HG03060 (cell line): ENCODE measurements around the gene PRPF18.

Source experiments
- ATAC-seq: cut with Tn5 transposase; IDR thresholded peaks from one replicate; pipeline ENCODE4 v1.9.1; 2021; ENCODE audit warnings: low read depth, moderate number of reproducible peaks; ENCODE audit not compliant: unreplicated experiment

Gene PRPF18

DNA sequence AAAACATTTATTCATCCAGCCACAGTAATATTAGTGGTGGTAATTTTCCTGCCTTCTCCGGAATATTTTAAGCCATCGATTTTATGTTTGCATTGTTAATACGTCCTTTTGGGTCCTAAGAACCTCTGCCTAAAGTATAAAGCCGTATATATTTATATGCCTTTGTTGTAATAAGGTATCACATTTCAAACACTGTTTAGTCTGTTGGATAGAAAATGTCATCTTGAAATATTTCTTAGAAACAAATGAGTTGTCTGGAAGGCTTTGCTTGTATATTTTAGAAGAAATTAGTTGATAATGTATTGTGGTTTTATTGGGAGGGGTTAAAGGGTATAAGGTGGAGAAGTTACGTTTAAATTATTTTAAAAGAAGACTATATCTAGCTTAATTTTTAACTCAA lies 11.1 kb downstream of the PRPF18 start:
- ATAC-seq = no peak

DNA sequence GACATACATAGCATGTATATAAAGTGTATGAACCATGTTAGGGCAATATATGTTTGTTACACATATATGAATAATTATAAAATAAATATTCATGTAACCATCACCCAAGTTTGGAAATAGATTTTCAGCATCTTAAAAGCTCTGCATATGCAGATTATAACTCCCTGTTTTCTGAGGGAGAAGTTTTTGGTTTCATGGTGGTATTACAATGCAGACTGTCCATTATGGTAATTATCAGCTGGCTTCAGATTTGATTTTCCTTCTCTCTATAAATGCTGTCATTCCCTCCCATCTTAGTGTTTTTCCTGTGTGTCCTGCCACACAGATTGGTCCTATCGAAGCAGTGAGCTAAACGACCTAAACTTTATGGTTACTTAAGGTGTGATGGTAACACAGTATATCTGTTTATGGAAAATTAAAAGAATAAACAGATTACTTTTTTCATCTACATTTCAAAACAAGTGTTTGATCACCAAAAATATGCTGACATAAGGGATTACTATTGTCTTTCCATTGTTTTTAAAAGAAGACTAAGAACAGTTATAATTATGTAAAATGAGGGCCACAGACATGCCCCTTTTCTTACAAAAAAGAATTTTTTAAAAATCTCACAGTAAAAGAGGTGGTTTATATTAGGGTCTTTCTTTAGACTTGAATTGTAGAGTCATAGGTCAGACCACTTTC lies 17.7 kb downstream of the PRPF18 start:
- ATAC-seq = no peak

DNA sequence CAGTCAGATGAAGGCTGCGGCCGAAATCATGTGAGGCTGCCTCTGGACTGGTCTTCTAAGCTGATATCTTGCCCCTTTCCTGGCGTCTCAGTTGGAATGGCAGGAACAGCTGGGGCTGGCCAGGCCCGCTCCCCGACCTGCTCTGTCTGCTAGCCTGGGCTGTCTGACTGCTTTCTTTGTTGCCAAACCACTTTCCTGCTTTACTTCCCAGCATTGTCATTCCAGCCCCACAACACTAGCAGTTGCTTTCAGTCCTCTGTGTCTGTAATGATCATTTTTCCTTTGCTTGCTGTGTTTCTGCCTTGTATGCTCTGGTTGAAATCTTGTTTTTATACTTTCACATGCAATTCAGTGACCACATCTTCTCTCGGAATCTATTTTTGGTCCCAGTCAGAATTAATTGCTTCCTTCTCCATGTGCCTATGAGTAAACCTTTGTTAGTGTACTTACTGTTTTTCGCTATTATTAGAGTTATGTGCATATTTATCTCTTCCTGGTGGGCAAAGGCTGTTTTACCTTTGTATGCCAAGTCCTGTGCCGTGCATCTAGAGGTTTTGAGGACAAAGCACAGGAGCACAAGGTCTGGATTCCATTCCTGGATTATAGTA lies 21.6 kb downstream of the PRPF18 start:
- ATAC-seq = no peak

DNA sequence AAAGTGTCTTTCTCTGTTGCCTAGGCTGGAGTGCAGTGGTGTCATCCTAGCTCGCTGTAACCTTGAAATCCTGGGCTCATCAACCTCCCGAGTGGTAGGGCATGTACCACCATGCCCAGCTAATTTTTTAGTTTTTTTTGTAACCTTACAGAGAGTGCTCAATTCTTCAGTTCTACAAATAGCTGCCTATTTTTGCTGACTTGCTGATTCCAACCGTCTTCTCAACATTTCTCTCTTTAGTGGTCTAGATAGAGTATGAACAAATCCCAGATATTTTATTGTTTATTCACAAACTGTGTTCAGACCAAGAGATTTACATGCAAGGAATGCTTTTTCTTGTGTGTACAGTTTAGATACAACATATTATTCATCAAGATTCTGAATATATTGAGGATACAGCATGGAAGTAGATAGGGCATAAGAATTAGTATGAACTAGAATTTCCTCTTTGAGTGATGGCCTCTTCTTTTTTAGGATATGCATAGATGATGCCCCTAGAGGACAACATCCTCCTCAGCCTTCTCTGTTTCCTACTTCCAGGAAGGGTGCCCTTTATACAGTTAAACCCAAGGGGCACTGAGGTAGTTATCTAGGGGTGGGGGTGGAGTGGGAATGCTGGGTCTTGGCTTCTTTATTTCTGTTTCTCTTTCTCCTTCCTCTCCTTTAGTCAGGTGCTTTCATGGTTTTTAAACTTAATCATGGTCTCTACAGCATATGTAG lies 26.0 kb downstream of the PRPF18 start:
- no peak for ATAC-seq

DNA sequence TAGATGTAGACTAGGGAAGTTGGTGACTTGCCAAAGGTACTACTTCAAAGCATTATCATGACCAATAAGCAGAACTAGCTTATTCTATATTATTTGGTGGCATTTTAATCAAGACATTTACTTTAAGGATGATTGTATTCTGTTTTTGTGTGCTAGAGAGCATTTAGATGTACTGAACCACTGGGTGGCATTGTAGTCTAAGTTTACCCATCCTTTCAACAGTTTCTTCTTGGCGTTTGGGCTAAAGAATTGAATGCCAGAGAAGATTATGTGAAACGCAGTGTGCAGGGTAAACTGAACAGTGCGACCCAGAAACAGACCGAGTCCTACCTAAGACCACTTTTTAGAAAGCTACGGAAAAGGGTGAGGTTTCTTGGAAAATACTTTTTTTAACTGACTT lies 26.8 kb downstream of the PRPF18 start:
- ATAC-seq = no peak

DNA sequence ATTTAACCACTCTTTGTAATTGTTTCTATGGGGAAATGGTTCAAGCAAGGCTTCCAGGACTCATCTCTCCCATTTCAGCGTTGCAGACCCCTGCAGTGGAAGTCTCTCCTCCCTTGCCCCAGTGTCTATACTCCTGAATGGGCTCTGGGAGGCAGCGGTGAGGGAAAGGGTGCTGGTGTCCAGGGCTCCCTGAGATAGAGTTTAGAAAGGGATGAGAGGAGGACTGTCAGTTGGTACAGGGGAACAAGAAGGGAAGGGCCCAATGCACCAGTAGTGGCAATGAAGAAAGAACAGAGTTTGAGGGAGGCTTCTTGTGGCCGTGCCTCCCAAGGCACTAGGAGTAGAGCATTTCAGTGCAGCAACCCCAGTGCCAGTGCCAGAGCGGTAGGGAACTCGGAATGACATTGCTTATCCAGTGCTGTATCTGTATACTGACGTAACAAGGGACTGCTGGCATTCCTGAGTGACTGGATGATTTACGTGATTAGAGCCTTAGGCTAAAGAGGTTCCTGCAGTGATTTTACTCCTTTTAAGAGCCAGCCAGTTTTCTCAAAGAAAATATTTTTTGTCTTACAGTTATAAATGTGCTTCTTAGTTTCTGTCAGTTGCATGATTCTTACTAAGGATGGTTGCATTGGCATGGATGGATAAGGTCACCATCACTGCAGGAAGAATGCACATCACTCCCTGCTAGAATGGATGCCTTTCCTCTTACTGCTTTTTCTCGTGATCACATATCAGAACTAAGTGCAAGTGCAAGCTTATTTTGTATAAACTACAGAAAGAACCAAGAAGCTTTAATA lies 28.0 kb downstream of the PRPF18 start:
- ATAC-seq = no peak

DNA sequence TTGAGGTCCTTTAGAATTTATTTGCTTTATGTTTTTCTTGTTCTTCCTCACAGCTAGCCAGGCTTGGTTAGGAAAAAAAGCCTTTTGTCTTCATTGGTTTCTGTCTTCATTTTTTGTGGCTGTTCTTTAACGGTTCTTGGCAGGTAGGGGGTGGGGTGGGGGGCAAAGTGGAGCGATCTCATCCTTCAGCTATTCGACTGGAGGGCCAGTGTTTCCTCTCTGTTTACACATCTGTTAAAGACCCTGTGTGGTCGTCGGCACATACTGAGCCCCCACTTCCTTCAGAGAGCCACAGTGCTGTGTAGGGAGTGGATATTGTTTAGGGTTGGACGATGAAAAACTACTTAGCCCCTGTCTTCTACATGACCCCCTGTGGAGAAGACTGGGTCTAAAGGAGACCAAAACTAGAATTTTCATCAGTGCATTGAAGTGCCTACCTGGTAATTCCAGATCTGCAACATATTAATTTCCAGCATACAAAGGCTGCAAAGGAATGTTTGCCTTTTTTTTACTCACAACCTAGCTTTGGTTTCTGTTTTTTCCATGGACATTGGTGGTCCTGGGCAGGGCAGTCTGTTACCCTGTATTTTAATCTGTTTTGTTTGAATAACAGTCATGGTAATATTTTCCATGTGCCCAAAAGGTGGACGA lies 29.0 kb downstream of the PRPF18 start:
- ATAC-seq = no peak

DNA sequence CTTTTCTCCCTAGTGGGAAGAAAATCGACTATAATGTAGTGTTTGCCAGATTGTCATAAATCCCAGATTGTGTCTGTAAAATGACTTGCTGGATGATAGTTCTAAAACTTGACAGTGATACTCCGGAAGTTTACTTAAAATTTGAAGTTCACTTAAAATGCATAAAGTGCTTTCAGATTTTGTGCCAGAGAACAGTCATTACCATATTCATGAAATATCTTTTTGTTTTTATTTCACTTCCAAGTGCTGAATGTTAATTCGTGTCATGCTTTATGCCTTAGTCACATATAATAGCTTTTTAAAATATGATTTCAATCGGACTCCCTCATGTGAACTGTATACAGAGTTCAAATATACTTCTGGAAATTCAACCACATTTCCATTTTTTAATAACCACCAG lies 30.4 kb downstream of the PRPF18 start:
- no peak for ATAC-seq

DNA sequence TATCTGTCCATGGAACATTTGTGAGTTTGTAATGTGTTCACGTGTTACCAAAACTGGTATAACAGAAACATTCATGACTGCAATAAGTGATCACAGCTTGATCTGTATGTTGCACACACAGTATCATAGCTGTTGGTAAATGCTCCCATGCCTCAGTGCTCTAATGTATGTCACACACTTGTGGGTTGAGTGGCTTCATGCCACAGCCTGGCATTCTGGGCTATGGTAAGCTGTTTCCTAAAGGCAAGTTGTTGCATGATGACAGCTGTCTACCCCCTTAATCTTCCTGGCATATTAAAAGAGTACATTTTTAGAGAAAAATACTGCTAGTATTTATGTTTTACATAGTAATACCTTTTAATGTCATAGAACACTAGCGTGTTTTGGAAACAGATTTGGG lies 35.2 kb downstream of the PRPF18 start:
- ATAC-seq = no peak

DNA sequence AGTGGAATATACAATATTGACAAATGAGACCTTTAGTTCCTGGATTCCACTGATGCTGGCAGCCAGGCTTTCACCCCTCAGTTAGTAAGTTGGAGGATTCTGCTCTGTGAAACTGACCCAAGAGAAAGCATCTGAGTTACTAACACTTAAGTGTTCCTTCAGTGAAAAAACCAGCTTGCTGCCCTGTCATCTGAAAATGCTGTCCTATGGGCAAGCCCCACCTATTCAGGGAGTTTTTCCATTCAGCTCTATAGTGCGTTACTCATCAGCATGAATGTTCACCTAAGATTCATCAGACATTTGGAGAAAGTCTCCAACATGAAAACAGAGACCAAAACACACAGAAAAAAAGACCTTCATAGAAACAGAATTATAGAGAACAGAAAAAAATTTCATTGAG lies 37.9 kb downstream of the PRPF18 start:
- no peak for ATAC-seq

DNA sequence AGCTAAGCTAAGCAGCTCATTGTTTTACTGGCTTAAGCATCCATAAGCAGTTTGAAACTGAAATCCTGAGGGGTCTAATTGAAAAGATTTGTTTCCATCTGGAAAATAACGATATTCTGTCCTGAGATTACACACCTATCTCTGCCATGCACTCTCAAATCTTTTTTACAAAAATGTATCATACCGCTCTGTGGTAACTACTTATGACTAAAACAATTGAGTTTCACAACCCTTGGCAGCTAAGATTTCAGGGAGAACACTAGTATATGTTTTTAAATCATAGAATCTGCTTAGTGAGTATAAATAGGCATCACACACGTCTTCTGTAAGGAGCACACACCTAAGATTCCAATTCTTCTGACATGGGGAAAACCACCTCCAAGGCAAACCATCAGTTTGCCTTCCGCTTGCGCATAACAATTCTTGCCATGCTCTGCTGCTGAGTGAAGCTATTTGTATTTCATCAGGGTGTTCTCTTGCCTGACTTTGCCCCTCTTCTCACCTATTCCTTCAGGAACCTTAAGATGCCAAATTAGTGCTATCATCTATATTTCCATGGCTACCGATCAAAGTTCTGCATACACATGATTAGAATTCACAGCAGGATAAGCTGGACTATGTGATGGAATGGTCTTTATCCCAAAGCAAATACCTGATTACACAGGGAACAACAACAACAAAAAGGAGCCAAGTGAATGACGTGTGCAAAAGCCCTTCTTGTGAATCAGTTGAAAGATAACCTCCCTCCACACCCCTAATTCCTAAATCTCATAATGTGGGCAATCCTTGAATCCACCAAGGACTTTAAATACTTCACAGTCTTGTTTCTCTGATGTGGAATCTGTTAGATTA lies 40.9 kb downstream of the PRPF18 start:
- ATAC-seq = no peak

DNA sequence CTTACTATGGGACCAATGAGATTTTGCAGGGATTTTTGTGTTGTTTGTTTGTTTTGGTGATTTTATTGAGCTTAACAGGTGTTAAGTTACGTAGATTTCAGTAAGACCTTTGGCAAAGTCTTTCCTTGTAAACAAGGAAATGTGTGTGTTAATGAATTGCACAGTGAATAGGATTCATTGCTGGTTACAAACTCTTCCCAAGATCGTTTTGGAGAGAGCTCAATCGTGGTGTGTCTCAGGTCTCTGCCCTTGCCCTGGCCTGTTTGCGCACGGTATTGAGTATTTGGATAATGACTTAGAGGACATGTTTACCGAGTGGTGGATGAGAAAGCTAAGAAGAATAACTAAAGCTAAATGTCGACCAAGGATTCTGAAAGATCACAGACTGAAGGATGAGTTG lies 41.9 kb downstream of the PRPF18 start:
- no peak for ATAC-seq

DNA sequence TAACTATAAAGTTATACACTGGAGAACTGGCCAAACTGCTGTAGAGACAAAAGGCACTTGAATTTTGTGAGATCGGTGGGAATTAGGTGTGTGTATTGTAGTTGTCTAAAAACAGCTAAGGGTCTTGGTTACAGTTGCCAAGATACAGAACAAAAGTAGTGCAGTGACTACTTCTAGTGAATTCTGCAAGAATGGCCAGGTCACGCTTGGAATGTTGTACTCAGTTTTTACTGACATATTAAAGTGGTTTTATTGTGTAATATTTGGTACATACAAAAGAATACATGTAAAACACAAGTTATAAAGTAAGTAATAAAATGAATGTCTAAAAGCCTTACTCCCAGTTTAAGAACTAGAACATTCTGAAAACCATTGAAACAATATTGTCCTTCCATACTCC lies 42.4 kb downstream of the PRPF18 start:
- no peak for ATAC-seq

DNA sequence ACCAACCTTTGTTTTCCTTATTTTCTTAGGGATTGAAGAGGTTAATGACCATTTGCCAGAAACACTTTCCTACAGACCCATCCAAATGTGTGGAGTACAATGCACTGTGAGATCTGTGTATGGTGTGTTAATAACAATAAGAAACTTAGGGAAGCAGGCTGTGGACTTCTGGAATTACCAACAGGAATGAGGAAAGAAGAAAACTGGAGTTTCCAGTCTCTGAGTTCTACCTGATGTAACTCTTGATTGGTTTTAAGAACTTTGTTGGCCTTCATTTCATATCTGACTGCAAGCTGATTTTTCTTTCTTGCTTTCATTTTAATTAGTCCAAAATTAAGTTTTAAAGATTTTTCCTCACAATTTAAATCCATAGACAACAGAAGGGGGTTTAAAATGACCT lies 43.5 kb downstream of the PRPF18 start:
- no peak for ATAC-seq

DNA sequence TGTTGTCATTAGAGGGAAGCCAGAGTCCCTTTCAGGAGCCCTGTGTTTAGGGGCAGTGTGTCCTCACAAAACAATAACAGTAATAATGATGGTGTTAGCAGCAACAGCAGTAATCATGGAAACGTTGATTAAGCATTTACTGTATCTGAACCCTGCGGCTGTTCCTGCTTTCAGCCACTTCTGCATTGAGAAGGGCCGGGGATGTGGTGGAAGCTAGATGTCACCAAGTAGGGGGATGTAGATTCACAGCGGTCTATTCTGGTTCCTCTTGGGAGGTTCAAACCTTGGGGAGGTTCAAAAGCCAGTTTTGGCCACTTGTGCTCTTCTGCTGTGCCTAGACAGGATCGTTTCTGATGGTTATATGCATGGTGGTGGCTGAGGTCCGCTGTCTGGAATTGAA lies 44.8 kb downstream of the PRPF18 start:
- ATAC-seq = no peak

DNA sequence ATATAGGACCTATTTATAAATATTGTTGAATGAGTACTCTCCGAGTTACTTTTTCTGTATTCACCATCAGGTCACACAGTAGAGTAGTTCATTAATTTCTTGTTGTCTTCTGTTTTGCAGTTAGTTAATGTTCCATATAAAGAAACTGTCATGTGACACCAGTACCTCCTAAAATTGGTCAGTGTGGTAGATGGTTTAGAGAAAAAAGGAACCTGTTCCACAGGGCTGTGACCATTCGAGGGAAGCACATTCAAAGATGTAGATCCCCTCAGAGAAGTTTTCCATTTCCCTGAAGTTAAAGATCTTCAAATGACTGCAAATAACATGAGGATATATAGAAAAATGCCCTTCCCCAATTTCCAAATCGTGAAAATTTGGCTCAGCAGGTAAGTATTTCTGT lies 45.7 kb downstream of the PRPF18 start:
- ATAC-seq = no peak

DNA sequence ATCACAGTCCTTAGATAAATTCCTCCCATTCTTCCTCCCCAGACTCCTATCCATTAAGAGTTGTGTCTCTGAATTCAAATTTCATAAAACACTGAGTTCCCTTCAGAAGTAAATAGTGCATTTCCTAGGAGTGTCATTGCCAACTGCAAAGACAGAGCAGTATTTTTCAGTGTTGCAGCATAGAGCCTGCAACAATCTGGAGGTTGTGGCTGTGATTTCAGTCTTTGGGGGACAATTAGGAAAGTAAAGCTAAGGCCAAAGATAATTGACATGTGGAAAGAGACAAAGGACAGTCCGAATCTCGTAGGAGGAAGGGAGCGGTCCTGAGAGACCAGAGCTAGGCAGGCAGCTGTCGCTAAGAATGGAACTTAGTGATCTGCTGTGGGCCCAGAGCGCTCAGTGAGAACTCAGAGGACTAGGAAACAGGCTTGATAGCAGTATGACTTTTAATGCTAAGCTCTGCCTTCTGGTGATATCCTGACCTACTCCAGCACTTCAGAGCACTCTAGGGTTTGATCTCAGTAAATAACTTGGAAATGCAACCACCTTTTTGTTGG lies 46.2 kb downstream of the PRPF18 start:
- no peak for ATAC-seq

DNA sequence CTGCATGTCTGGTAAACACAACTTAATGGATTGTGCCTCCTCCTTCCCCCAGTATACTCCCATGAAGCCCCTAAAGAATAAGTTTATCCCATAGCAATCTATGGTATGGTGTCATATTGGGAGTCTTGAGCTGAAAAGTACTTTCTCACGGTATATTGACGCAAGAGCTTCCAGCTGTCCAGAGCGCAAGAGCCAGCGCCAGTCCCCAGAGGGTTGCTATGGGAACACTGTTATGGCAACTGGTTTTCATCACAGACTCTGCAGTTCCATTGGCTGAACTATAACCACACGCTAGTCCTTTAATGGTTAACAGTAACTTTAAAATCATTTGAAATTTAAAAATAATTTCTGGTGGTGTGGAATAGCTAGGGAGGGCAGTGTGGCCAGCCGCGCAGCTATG lies 46.9 kb downstream of the PRPF18 start:
- ATAC-seq = no peak

DNA sequence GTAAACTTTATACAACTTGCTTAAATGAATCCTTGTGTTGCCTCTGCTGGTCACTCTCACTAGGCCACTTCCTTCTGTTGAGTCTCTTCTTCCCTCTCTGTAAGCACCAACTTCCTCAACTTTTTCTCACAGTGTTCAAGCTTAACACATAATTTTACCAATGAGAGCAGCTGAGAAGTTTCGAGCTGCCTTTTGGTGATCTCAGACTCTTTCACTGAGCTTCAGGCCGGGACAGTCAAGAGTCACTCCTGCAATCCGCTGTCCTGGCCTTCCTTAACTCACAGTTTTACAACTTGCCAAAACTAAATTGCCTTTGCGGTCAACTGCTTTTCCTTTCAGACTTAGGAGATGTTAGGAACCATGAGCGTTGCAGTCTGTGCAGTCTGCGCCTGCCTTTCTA lies 47.4 kb downstream of the PRPF18 start:
- ATAC-seq = no peak

DNA sequence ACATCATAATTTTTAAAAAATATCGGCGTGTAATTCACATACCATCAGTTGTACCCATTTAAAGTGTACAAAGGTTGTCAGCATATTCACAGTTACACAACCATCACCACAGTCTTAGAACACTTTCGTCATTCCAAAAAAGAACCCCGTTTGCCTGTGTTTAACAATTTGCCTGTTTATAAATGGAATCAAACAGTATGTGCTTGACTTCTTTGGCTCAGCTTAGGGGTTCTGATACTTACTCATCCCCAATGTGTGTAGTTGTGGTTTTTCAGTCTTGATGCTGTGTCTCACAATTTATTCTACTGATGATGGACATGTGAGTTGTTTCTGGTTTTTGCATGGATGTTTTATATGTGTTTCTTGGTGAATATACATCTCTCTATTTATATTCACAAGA lies 50.0 kb downstream of the PRPF18 start:
- no peak for ATAC-seq
